Liver (tissue), 9 donors: ENCODE measurements around the gene PTTG2. TPM values are rescaled to one million over a fixed set of nuclear protein-coding genes. Genes with fewer than 3 reads are reported as not detected.

Experiments
- DNase-seq: peaks from one replicate; pipeline ENCODE4 v3.0.0-alpha.2; 2017; ENCODE audit warnings: low spot score
- H3K27ac ChIP-seq, 2 donors: one replicate each; pipeline ENCODE4 v1.7.0; 2013; ENCODE audit warnings: inconsistent platforms in 2 of 2, low read length in 2 of 2, control low read depth in 1 of 2, low read depth in 1 of 2, mild to moderate bottlenecking in 1 of 2
- H3K27me3 ChIP-seq, 4 donors: one replicate each; pipeline versions ENCODE4 v1.6.1 to v1.7.0; 2013; ENCODE audit warnings: low read length in 3 of 4, inconsistent platforms in 1 of 4, mild to moderate bottlenecking in 1 of 4, moderate library complexity in 1 of 4; ENCODE audit not compliant: control insufficient read depth in 4 of 4, insufficient read depth in 4 of 4
- H3K36me3 ChIP-seq, 4 donors: one replicate each; pipeline versions ENCODE4 v1.6.1 to v1.7.0; 2013; ENCODE audit warnings: low read length in 3 of 4, mild to moderate bottlenecking in 3 of 4, low read depth in 1 of 4, moderate library complexity in 1 of 4; ENCODE audit not compliant: control insufficient read depth in 4 of 4, insufficient read depth in 3 of 4
- H3K4me1 ChIP-seq, 4 donors: one replicate each; pipeline versions ENCODE4 v1.6.1 to v1.7.0; 2013; ENCODE audit warnings: low read length in 3 of 4, mild to moderate bottlenecking in 3 of 4, moderate library complexity in 1 of 4; ENCODE audit not compliant: control insufficient read depth in 4 of 4, insufficient read depth in 4 of 4
- H3K4me3 ChIP-seq, 3 donors: one replicate each; pipeline versions ENCODE4 v1.6.1 to v1.7.0; 2013; ENCODE audit warnings: low read length in 3 of 3, control low read depth in 1 of 3, low read depth in 1 of 3, mild to moderate bottlenecking in 1 of 3
- H3K9ac ChIP-seq, 2 donors: one replicate each; pipeline ENCODE4 v1.7.0; 2013; ENCODE audit warnings: low read length in 2 of 2, mild to moderate bottlenecking in 2 of 2, moderate library complexity in 2 of 2, control low read depth in 1 of 2, low read depth in 1 of 2
- H3K9me3 ChIP-seq, 4 donors: one replicate each; pipeline versions ENCODE4 v1.6.1 to v1.7.0; 2013; ENCODE audit warnings: low read length in 3 of 4; ENCODE audit not compliant: control insufficient read depth in 4 of 4
- EGR1 ChIP-seq, 2 donors: IDR thresholded peaks; 2 replicates each; pipeline ENCODE4 v1.6.1; 2016 to 2018; ENCODE audit warnings: antibody characterized with exemption in 2 of 2, low read depth in 2 of 2
- FOXA1 ChIP-seq: IDR thresholded peaks from 2 replicates; pipeline ENCODE4 v1.6.1; 2016; ENCODE audit warnings: antibody characterized with exemption
- FOXA2 ChIP-seq: IDR thresholded peaks from 2 replicates; pipeline ENCODE4 v1.6.1; 2016; ENCODE audit warnings: antibody characterized with exemption
- GABPA ChIP-seq, 2 donors: IDR thresholded peaks in 1 of 2; conservative IDR thresholded peaks in 1 of 2; 2 replicates each; pipeline ENCODE4 v1.6.1; 2016; ENCODE audit warnings: antibody characterized with exemption in 2 of 2, mild to moderate bottlenecking in 1 of 2, moderate library complexity in 1 of 2
- HNF4A ChIP-seq, 2 donors: conservative IDR thresholded peaks; 2 replicates each; pipeline ENCODE4 v1.6.1; 2016; ENCODE audit warnings: antibody characterized with exemption in 2 of 2, mild to moderate bottlenecking in 2 of 2
- HNF4G ChIP-seq: IDR thresholded peaks from 2 replicates; pipeline ENCODE4 v1.6.1; 2016; ENCODE audit warnings: antibody characterized with exemption
- NR2F2 ChIP-seq: IDR thresholded peaks from 2 replicates; pipeline ENCODE4 v1.6.1; 2016; ENCODE audit warnings: antibody characterized with exemption
- RAD21 ChIP-seq, 2 donors: IDR thresholded peaks; 2 replicates each; pipeline ENCODE4 v1.6.1; 2016; ENCODE audit warnings: antibody characterized with exemption in 2 of 2, mild to moderate bottlenecking in 2 of 2
- RXRA ChIP-seq, 2 donors: IDR thresholded peaks; 2 replicates each; pipeline ENCODE4 v1.6.1; 2017 to 2018; ENCODE audit warnings: antibody characterized with exemption in 2 of 2, mild to moderate bottlenecking in 1 of 2
- SP1 ChIP-seq: IDR thresholded peaks from 2 replicates; pipeline ENCODE4 v1.6.1; 2018; ENCODE audit warnings: antibody characterized with exemption, mild to moderate bottlenecking
- TAF1 ChIP-seq: conservative IDR thresholded peaks from 2 replicates; pipeline ENCODE4 v1.6.1; 2016; ENCODE audit warnings: antibody characterized with exemption, mild to moderate bottlenecking
- YY1 ChIP-seq: IDR thresholded peaks from 2 replicates; pipeline ENCODE4 v1.6.1; 2016; ENCODE audit warnings: antibody characterized with exemption, mild to moderate bottlenecking
- WGBS: extraction: QIAGEN DNeasy Blood & Tissue Kit; methylation state at CpG from one replicate; pipeline ENCODE4 v1.1.7; 2013; 5-methylcytosine and 5-hydroxymethylcytosine counted together
- polyA plus RNA-seq, 2 donors: library from polyadenylated mRNA; stranded (reverse) in 1 of 2; unstranded in 1 of 2; fragments of 200-250 nt in 1 of 2; fragments of >200 nt in 1 of 2; fragmentation: Nextera tagmentation in 1 of 2; extraction: Ambion mirVana in 1 of 2; gene quantifications; one replicate each; pipeline versions ENCODE4 v1.2.1 to v1.2.3, GENCODE V29; 2013 to 2015
- total RNA-seq, 2 donors: library from RNA; depleted of rRNA; stranded (reverse); fragments of >200 nt; gene quantifications; one replicate each; pipeline ENCODE4 v1.2.3, GENCODE V29; 2014
- TF ChIP-seq, protein P1 (sequence below): IDR thresholded peaks from 2 replicates; pipeline ENCODE4 v1.6.1; 2016; ENCODE audit warnings: antibody characterized with exemption
- TF ChIP-seq, protein P2 (sequence below): fragments of 150-350 bp; IDR thresholded peaks from 2 replicates; pipeline ENCODE4 v1.5.1; 2017; ENCODE audit warnings: improper control_type of control experiment, low read depth, low read length; ENCODE audit not compliant: missing input control
- TF ChIP-seq, protein P3 (sequence below): IDR thresholded peaks from 2 replicates; pipeline ENCODE4 v1.6.1; 2016; ENCODE audit warnings: antibody characterized with exemption, mild to moderate bottlenecking
- TF ChIP-seq, protein P4 (sequence below): IDR thresholded peaks from 2 replicates; pipeline ENCODE4 v1.6.1; 2016; ENCODE audit warnings: antibody characterized with exemption
- TF ChIP-seq, protein P5 (sequence below): IDR thresholded peaks from 2 replicates; pipeline ENCODE4 v1.6.1; 2016; ENCODE audit warnings: antibody characterized with exemption
- donor health status: healthy.
- donor health status: healthy.
- donor health status: healthy.
- donor health status: healthy.
- donor health status: healthy.

PTTG2 gene
- total and polyA plus RNA-seq, 4 donors: 0.24 to 0.92 TPM; not detected in 2

DNA sequence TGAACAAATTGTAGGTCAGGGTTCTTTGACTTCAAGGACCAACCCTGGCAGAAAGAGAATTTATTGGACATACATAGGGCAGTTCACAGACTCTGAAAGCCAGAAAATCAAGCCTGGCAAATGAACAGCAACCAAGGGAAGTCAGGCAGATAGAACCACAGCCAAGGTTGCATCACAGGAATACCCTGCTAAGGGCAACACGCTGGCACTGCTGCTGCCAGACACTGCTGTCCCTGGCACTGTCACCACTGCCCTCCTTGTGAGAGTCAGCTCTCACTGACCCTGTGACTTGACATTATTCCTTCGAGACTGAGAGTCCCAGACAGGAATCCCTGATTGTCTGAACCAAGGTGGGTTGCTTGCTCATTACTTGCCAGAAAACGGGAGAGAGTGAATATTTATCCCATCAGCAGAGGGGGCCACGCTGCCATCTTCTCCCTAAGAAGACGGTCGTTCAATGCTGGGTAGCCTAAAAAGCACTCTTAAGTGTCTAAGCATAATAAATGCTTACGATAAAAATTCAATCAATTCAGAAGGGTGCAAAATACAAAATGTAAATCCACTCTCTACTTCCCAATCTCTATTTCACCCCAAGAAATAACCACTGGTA, 23.2 kb upstream of the PTTG2 start (continued):
- TF ChIP-seq, protein P1, sequence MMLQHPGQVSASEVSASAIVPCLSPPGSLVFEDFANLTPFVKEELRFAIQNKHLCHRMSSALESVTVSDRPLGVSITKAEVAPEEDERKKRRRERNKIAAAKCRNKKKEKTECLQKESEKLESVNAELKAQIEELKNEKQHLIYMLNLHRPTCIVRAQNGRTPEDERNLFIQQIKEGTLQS: peak; percentile 74

DNA sequence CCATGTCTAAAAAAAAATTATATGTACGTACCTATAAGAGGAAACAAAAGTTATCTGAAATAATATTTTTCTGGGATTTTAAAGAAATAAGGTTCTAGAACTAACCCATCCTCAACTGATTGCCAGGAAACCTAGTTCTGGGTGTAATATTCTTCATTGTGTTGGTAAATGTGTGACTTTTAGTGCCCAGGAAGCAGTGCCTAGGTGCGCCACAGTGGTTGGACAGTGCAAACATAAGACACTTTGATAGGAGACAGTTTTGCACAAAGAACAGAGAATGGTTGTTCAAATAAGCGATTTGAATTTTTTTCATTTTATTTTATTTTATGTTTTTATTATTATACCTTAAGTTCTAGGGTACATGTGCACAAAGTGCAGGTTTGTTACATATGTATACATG, 22.0 kb upstream of the PTTG2 start:
- TF ChIP-seq SP1 (no peak), EGR1 (IDR thresholded peaks at IDR 0.05; ENCODE audit: low read depth in 2 of 2) (no peak), FOXA2 (no peak), NR2F2 (no peak), GABPA (IDR thresholded peaks at IDR 0.05 in 1 of 2, conservative IDR thresholded peaks at IDR 0.05 in 1 of 2) (no peak), YY1 (no peak), HNF4G (no peak), HNF4A (conservative IDR thresholded peaks at IDR 0.05) (no peak), TAF1 (no peak), FOXA1 (no peak), RAD21 (IDR thresholded peaks at IDR 0.05) (no peak), RXRA (IDR thresholded peaks at IDR 0.05) (no peak)
- TF ChIP-seq, protein P2, sequence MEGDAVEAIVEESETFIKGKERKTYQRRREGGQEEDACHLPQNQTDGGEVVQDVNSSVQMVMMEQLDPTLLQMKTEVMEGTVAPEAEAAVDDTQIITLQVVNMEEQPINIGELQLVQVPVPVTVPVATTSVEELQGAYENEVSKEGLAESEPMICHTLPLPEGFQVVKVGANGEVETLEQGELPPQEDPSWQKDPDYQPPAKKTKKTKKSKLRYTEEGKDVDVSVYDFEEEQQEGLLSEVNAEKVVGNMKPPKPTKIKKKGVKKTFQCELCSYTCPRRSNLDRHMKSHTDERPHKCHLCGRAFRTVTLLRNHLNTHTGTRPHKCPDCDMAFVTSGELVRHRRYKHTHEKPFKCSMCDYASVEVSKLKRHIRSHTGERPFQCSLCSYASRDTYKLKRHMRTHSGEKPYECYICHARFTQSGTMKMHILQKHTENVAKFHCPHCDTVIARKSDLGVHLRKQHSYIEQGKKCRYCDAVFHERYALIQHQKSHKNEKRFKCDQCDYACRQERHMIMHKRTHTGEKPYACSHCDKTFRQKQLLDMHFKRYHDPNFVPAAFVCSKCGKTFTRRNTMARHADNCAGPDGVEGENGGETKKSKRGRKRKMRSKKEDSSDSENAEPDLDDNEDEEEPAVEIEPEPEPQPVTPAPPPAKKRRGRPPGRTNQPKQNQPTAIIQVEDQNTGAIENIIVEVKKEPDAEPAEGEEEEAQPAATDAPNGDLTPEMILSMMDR: no peak
- TF ChIP-seq, protein P3, sequence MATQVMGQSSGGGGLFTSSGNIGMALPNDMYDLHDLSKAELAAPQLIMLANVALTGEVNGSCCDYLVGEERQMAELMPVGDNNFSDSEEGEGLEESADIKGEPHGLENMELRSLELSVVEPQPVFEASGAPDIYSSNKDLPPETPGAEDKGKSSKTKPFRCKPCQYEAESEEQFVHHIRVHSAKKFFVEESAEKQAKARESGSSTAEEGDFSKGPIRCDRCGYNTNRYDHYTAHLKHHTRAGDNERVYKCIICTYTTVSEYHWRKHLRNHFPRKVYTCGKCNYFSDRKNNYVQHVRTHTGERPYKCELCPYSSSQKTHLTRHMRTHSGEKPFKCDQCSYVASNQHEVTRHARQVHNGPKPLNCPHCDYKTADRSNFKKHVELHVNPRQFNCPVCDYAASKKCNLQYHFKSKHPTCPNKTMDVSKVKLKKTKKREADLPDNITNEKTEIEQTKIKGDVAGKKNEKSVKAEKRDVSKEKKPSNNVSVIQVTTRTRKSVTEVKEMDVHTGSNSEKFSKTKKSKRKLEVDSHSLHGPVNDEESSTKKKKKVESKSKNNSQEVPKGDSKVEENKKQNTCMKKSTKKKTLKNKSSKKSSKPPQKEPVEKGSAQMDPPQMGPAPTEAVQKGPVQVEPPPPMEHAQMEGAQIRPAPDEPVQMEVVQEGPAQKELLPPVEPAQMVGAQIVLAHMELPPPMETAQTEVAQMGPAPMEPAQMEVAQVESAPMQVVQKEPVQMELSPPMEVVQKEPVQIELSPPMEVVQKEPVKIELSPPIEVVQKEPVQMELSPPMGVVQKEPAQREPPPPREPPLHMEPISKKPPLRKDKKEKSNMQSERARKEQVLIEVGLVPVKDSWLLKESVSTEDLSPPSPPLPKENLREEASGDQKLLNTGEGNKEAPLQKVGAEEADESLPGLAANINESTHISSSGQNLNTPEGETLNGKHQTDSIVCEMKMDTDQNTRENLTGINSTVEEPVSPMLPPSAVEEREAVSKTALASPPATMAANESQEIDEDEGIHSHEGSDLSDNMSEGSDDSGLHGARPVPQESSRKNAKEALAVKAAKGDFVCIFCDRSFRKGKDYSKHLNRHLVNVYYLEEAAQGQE: no peak
- TF ChIP-seq, protein P1: no peak
- TF ChIP-seq, protein P4, sequence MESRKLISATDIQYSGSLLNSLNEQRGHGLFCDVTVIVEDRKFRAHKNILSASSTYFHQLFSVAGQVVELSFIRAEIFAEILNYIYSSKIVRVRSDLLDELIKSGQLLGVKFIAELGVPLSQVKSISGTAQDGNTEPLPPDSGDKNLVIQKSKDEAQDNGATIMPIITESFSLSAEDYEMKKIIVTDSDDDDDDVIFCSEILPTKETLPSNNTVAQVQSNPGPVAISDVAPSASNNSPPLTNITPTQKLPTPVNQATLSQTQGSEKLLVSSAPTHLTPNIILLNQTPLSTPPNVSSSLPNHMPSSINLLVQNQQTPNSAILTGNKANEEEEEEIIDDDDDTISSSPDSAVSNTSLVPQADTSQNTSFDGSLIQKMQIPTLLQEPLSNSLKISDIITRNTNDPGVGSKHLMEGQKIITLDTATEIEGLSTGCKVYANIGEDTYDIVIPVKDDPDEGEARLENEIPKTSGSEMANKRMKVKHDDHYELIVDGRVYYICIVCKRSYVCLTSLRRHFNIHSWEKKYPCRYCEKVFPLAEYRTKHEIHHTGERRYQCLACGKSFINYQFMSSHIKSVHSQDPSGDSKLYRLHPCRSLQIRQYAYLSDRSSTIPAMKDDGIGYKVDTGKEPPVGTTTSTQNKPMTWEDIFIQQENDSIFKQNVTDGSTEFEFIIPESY: no peak
- TF ChIP-seq, protein P5, sequence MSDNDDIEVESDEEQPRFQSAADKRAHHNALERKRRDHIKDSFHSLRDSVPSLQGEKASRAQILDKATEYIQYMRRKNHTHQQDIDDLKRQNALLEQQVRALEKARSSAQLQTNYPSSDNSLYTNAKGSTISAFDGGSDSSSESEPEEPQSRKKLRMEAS: no peak
- H3K4me1 ChIP-seq: peaks cover 0 to 6% (median 5%) of the 10 kb centered on the region in 4 donors
- H3K9me3 ChIP-seq: no peaks in the 10 kb centered on the region
- 93% methylated on average over 3 of the region's 3 CpGs for WGBS
- H3K4me3 ChIP-seq: no peak overlapping the region
- no peak overlapping the region for H3K9ac ChIP-seq
- DNase-seq: no peak
- no peaks in the 10 kb centered on the region for H3K36me3 ChIP-seq
- no peaks in the 10 kb centered on the region for H3K27me3 ChIP-seq
- H3K27ac ChIP-seq: no peak overlapping the region
